Large intestine (tissue), 3 donors: Measurements from ENCODE around the gene NOG. TPM values are rescaled to one million over a fixed set of nuclear protein-coding genes. Genes with fewer than 3 reads are reported as not detected.

ENCODE experiments used
- DNase-seq, 2 donors: peaks; one replicate each; pipeline versions ENCODE4 v3.0.0 to v3.0.0-alpha.2; 2013
- H3K27ac ChIP-seq: one replicate; pipeline ENCODE4 v1.5.1; 2013; ENCODE audit warnings: low read length
- H3K27me3 ChIP-seq: 2 replicates; pipeline ENCODE4 v1.6.1; 2013; ENCODE audit warnings: low read length; ENCODE audit not compliant: control insufficient read depth, insufficient read depth
- H3K36me3 ChIP-seq: 2 replicates; pipeline ENCODE4 v1.6.1; 2013; ENCODE audit warnings: low read length; ENCODE audit not compliant: control insufficient read depth, insufficient read depth
- H3K4me1 ChIP-seq: one replicate; pipeline ENCODE4 v1.6.1; 2013; ENCODE audit warnings: low read length; ENCODE audit not compliant: control insufficient read depth, insufficient read depth
- H3K4me3 ChIP-seq: one replicate; pipeline ENCODE4 v1.5.1; 2013; ENCODE audit warnings: low read length
- H3K9me3 ChIP-seq: one replicate; pipeline ENCODE4 v1.6.1; 2013; ENCODE audit warnings: mild to moderate bottlenecking, low read depth, low read length, moderate library complexity; ENCODE audit not compliant: control insufficient read depth
- WGBS: methylation state at CpG from one replicate; pipeline ENCODE4 v1.1.5; 2013; ENCODE audit warnings: low lambda C conversion rate; ENCODE audit not compliant: insufficient coverage; 5-methylcytosine and 5-hydroxymethylcytosine counted together
- polyA plus RNA-seq: library from polyadenylated mRNA; unstranded; fragments of 120-200 nt; gene quantifications from one replicate; pipeline ENCODE4 v1.2.1, GENCODE V29; 2013

Gene NOG
- polyA plus RNA-seq, 1 donor: 3.0 TPM

- WGBS: 100% methylated on average over 1 of the region's 3 CpGs
- no peak overlapping the region for H3K27ac ChIP-seq
- no peak overlapping the region for H3K4me3 ChIP-seq
- H3K4me1 ChIP-seq: no peaks in the 10 kb centered on the region
- no peaks in the 10 kb centered on the region for H3K9me3 ChIP-seq
- no peak for DNase-seq
- H3K27me3 ChIP-seq: peaks cover 9% of the 10 kb centered on the region
- H3K36me3 ChIP-seq: no peaks in the 10 kb centered on the region
These were observed 48.9 kb downstream of the NOG start for GRCh38 chr17:56642424-56642823.

Other genes with a start within 250 kb of the NOG start
- gene C17orf67, start 240.2 kb downstream of the NOG start, polyA plus RNA-seq: 1.0 TPM
- gene DGKE, start 240.5 kb downstream of the NOG start, polyA plus RNA-seq: 4.2 TPM